Upper lobe of left lung (tissue), 6 donors: ENCODE data around the gene CDH22. TPM values are rescaled to one million over a fixed set of nuclear protein-coding genes. Genes with fewer than 3 reads are reported as not detected.

Experiments used
- ATAC-seq, 2 donors: fragments of 200-7000 bp; cut with Tn5 transposase; one replicate each; pipeline ENCODE4 v1.9.1; 2022; ENCODE audit warnings: mild to moderate bottlenecking in 2 of 2, moderate library complexity in 2 of 2; ENCODE audit not compliant: low FRiP score in 2 of 2
- DNase-seq, 2 donors: peaks; one replicate each; pipeline ENCODE4 v3.0.0-alpha.2; 2019 to 2020
- H3K27ac ChIP-seq, 4 donors: fragments of 200-600 bp; sonication (generic); one replicate each; pipeline ENCODE4 v1.5.1; 2016 to 2019
- H3K27me3 ChIP-seq, 4 donors: fragments of 200-600 bp; sonication (generic); one replicate each; pipeline ENCODE4 v1.5.1; 2017 to 2019
- H3K36me3 ChIP-seq, 4 donors: fragments of 200-600 bp; sonication (generic); one replicate each; pipeline ENCODE4 v1.5.1; 2016 to 2019
- H3K4me1 ChIP-seq, 4 donors: fragments of 200-600 bp; sonication (generic); one replicate each; pipeline ENCODE4 v1.5.1; 2018 to 2019
- H3K4me3 ChIP-seq, 4 donors: fragments of 200-600 bp; sonication (generic); one replicate each; pipeline ENCODE4 v1.5.1; 2017 to 2019; ENCODE audit warnings: mild to moderate bottlenecking in 2 of 4, moderate library complexity in 1 of 4
- H3K9me3 ChIP-seq, 4 donors: fragments of 200-600 bp; sonication (generic); one replicate each; pipeline ENCODE4 v1.5.1; 2018 to 2019
- CTCF ChIP-seq, 6 experiments: fragments of 450-650 bp in 4 of 6; fragments of 200-600 bp in 2 of 6; sonication (generic) in 2 of 6; IDR thresholded peaks; one replicate each; pipeline ENCODE4 v1.5.1; 2016 to 2019; ENCODE audit warnings: antibody characterized with exemption in 6 of 6
- EP300 ChIP-seq, 4 donors: sonication (generic); formaldehyde crosslinking; IDR thresholded peaks; one replicate each; pipeline ENCODE4 v1.5.1; 2017; ENCODE audit warnings: antibody characterized with exemption in 4 of 4, control low read depth in 2 of 4
- POLR2A ChIP-seq, 4 donors: fragments of 450-650 bp; IDR thresholded peaks; one replicate each; pipeline ENCODE4 v1.5.1; 2016 to 2017; ENCODE audit warnings: antibody characterized with exemption in 4 of 4, mild to moderate bottlenecking in 2 of 4
- POLR2AphosphoS5 ChIP-seq, 2 donors: sonication (generic); formaldehyde crosslinking; IDR thresholded peaks; one replicate each; pipeline ENCODE4 v1.5.1; 2017; ENCODE audit warnings: antibody characterized with exemption in 2 of 2
- WGBS, 2 donors: methylation state at CpG; one replicate each; pipeline ENCODE4 v1.1.5; 2017 to 2018; 5-methylcytosine and 5-hydroxymethylcytosine counted together
- total RNA-seq, 6 donors: library from RNA; depleted of rRNA in 4 of 6; stranded (reverse); fragments of >200 nt in 4 of 6; gene quantifications; one replicate each; pipeline versions ENCODE4 v1.1.0 to v1.2.1, GENCODE V29; 2016 to 2021
- donor health status: DM: no; HTN: no; CAD: no; lungs with moderate emphysema.
- donor health status: DM: no; HTN: yes; CAD: no; lungs with severe emphysema.

The CDH22 gene
- total RNA-seq, 6 donors from 2014 or later: 0.10 to 0.40 (median 0.24) TPM; not detected in 2

DNA sequence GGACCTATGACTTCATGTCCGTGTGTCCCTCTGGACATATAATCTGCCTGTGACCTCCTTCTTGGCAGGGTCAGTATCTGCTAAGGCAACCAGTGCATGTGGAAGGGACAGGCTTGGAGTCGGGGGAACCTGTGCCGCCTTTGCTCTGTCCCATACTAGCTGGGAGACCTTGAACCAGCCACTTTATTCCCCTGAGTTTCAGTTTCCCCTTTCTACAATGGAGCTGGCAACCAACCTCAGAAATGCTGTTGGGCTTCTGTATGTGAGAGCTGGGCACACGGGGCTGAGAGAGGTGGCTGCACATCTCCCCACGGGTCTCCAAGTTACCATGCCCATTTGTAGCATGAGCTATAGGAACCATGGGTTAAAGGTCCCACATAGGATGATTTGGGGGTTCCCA, 136.4 kb downstream of the CDH22 start:
- TF ChIP-seq POLR2A (IDR thresholded peaks at IDR 0.05) (no peak), CTCF (IDR thresholded peaks at IDR 0.05) (no peak), EP300 (IDR thresholded peaks at IDR 0.05) (no peak), POLR2AphosphoS5 (IDR thresholded peaks at IDR 0.05) (no peak)
- Histone ChIP-seq H3K36me3 (no peaks in the 10 kb centered on the region), H3K9me3 (no peaks in the 10 kb centered on the region), H3K27ac (no peak overlapping the region), H3K27me3 (peaks cover 0 to 26% (median 15%) of the 10 kb centered on the region in 4 donors), H3K4me3 (no peak overlapping the region), H3K4me1 (peaks cover 0 to 8% (median 0%) of the 10 kb centered on the region in 4 donors)
- 63 to 70% methylated on average over 4 to 5 of the region's 5 CpGs for WGBS, 2 donors
- no peak for DNase-seq
- no peak for ATAC-seq

DNA sequence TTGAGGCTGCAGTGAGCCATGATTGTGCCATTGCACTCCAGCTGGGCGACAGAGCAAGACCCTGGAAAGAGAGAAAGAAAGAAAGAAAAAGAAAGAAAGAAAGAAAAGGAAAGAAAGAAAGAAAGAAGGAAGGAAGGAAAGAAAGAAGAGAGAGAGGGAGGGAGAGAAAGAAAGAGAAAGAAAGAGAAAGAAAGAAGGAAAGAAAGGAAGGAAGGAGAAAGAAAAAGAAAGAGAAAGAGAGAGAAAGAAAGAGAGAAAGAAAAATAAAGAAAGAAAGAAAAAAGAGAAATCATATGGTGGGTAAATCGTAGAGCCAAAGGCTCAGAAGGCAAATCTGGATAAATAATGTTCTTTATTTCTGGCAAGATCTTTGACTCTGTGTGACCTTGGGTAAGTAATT, 136.8 kb downstream of the CDH22 start:
- DNase-seq (no peak), ATAC-seq (no peak)
- WGBS, 2 donors: 67 to 81% methylated on average over 2 of the region's 2 CpGs
- Histone ChIP-seq H3K36me3 (no peaks in the 10 kb centered on the region), H3K27ac (no peak overlapping the region), H3K4me3 (no peak overlapping the region), H3K27me3 (peaks cover 0 to 26% (median 15%) of the 10 kb centered on the region in 4 donors), H3K9me3 (no peaks in the 10 kb centered on the region), H3K4me1 (peaks cover 0 to 8% (median 0%) of the 10 kb centered on the region in 4 donors)
- TF ChIP-seq EP300 (IDR thresholded peaks at IDR 0.05) (no peak), POLR2A (IDR thresholded peaks at IDR 0.05) (no peak), CTCF (IDR thresholded peaks at IDR 0.05) (no peak)

- 55 to 64% methylated on average over 13 of the region's 13 CpGs for WGBS, 2 donors
- Histone ChIP-seq H3K4me3 (no peak overlapping the region), H3K9me3 (no peaks in the 10 kb centered on the region), H3K27me3 (peaks cover 0 to 14% (median 8%) of the 10 kb centered on the region in 4 donors), H3K27ac (no peak overlapping the region), H3K4me1 (peaks cover 0 to 3% (median 0%) of the 10 kb centered on the region in 4 donors), H3K36me3 (no peaks in the 10 kb centered on the region)
- TF ChIP-seq CTCF (IDR thresholded peaks at IDR 0.05) (no peak), POLR2A (IDR thresholded peaks at IDR 0.05) (no peak), EP300 (IDR thresholded peaks at IDR 0.05) (no peak), POLR2AphosphoS5 (IDR thresholded peaks at IDR 0.05) (no peak)
- ATAC-seq (no peak), DNase-seq (no peak)
These were observed 138.8 kb downstream of the CDH22 start for GRCh38 chr20:46169245-46170171.

- DNase-seq (no peak), ATAC-seq (no peak)
- TF ChIP-seq EP300 (IDR thresholded peaks at IDR 0.05) (no peak), POLR2A (IDR thresholded peaks at IDR 0.05) (no peak), POLR2AphosphoS5 (IDR thresholded peaks at IDR 0.05) (no peak)
- Histone ChIP-seq H3K27ac (no peak overlapping the region), H3K36me3 (no peaks in the 10 kb centered on the region), H3K27me3 (peaks cover 0 to 3% (median under 1%) of the 10 kb centered on the region in 4 donors), H3K4me1 (no peaks in the 10 kb centered on the region), H3K9me3 (no peaks in the 10 kb centered on the region), H3K4me3 (no peak overlapping the region)
- 61% methylated on average over 8 of the region's 8 CpGs for WGBS, 2 donors
These were observed 139.9 kb downstream of the CDH22 start for GRCh38 chr20:46168438-46168837.

GRCh38 chr20:46167080-46167479, 141.2 kb downstream of the CDH22 start:
- Histone ChIP-seq H3K27me3 (no peaks in the 10 kb centered on the region), H3K9me3 (no peaks in the 10 kb centered on the region), H3K4me1 (no peaks in the 10 kb centered on the region), H3K4me3 (no peak overlapping the region), H3K27ac (no peak overlapping the region), H3K36me3 (no peaks in the 10 kb centered on the region)
- TF ChIP-seq EP300 (IDR thresholded peaks at IDR 0.05): no peak
- TF ChIP-seq CTCF (IDR thresholded peaks at IDR 0.05): no peak
- no peak for TF ChIP-seq POLR2AphosphoS5 (IDR thresholded peaks at IDR 0.05)
- TF ChIP-seq POLR2A (IDR thresholded peaks at IDR 0.05): no peak
- DNase-seq (no peak), ATAC-seq (no peak)
